Smooth muscle cell (in vitro differentiated cells): ENCODE measurements around the gene NCS1. TPM values are rescaled to one million over a fixed set of nuclear protein-coding genes. Genes with fewer than 3 reads are reported as not detected.

Experiments used
- DNase-seq: peaks from one replicate; lab custom pipeline; 2025; ENCODE audit not compliant: unreplicated experiment; lab: John Stamatoyannopoulos, UW
- H2AFZ ChIP-seq: fragments of 200-600 bp; sonication (generic); 2 replicates; pipeline ENCODE4 v1.6.0; 2016; ENCODE audit warnings: antibody characterized with exemption, low read depth, mild to moderate bottlenecking
- H3F3A ChIP-seq: fragments of 200-600 bp; sonication (generic); 2 replicates; pipeline ENCODE4 v1.6.0; 2017; ENCODE audit warnings: antibody characterized with exemption, low read depth
- H3K27ac ChIP-seq: fragments of 200-600 bp; sonication (generic); 2 replicates; pipeline ENCODE4 v1.5.1; 2016; ENCODE audit warnings: low read depth, mild to moderate bottlenecking
- H3K27me3 ChIP-seq: fragments of 200-600 bp; sonication (generic); 2 replicates; pipeline ENCODE4 v1.6.1; 2016; ENCODE audit warnings: low read depth, mild to moderate bottlenecking
- H3K36me3 ChIP-seq: fragments of 200-600 bp; sonication (generic); 2 replicates; pipeline ENCODE4 v1.5.1; 2016; ENCODE audit warnings: low read depth
- H3K4me1 ChIP-seq: fragments of 200-600 bp; sonication (generic); 2 replicates; pipeline ENCODE4 v1.5.1; 2016; ENCODE audit warnings: low read depth
- H3K4me2 ChIP-seq: fragments of 200-600 bp; sonication (generic); 2 replicates; pipeline ENCODE4 v1.6.0; 2016; ENCODE audit warnings: mild to moderate bottlenecking
- H3K4me3 ChIP-seq: fragments of 200-600 bp; sonication (generic); 2 replicates; pipeline ENCODE4 v1.5.1; 2016; ENCODE audit warnings: mild to moderate bottlenecking
- H3K79me2 ChIP-seq: fragments of 200-600 bp; sonication (generic); 2 replicates; pipeline ENCODE4 v1.6.0; 2016; ENCODE audit warnings: low read depth, mild to moderate bottlenecking
- H3K9ac ChIP-seq: fragments of 200-600 bp; sonication (generic); 2 replicates; pipeline ENCODE4 v1.6.0; 2016; ENCODE audit warnings: low read depth
- H3K9me3 ChIP-seq: fragments of 200-600 bp; sonication (generic); replicated peaks from 2 replicates; pipeline ENCODE4 v1.5.1; 2016; ENCODE audit warnings: low read depth
- H4K20me1 ChIP-seq: fragments of 200-600 bp; sonication (generic); 2 replicates; pipeline ENCODE4 v1.6.0; 2016; ENCODE audit warnings: low read depth
- CTCF ChIP-seq: fragments of 200-600 bp; sonication (generic); IDR thresholded peaks from 2 replicates; pipeline ENCODE4 v1.5.1; 2017; ENCODE audit warnings: borderline replicate concordance, mild to moderate bottlenecking, antibody characterized with exemption; ENCODE audit not compliant: insufficient read depth, poor library complexity, severe bottlenecking
- WGBS: methylation state at CpG from one replicate; pipeline ENCODE4 v1.1.7; 2016; ENCODE audit warnings: low lambda C conversion rate; 5-methylcytosine and 5-hydroxymethylcytosine counted together
- polyA plus RNA-seq: library from polyadenylated mRNA; unstranded; fragments of >200 nt; fragmentation: Nextera tagmentation; extraction: Ambion mirVana; gene quantifications from 2 replicates; pipeline ENCODE4 v1.2.1, GENCODE V29; 2016
- total RNA-seq: library from RNA; depleted of rRNA; stranded (reverse); fragments of >200 nt; gene quantifications from 2 replicates; pipeline ENCODE4 v1.2.3, GENCODE V29; 2014

Gene NCS1
- total and polyA plus RNA-seq, 2 experiments from 2014 or later: 28.0 to 59.3 TPM

DNA sequence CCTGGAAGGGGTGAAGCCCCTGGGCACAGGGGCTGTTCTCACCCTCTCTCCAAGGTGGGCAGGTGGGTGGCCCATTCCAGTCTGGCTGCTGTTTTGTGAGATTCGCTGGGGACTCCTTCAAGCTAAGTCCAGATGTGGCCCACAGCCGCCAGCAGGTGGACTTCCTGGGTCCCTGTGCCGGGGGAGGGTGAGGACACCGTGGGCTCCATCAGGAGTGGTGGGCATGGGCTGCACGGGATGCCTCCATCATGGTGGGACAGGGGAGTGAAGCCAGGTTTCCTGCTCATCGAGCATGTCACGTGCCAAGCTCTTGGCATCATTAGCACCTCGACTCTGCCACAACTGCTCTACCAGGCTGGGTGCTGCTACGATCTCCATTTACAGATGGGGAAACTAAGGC lies 1.8 kb downstream of the NCS1 start:
- TF ChIP-seq CTCF: no peak
- H3K9me3 ChIP-seq: no peaks in the 10 kb centered on the region
- no peaks in the 10 kb centered on the region for H3K4me1 ChIP-seq
- 97% methylated on average over 8 of the region's 9 CpGs for WGBS
- H3K4me3 ChIP-seq: peak overlapping the region; percentile 88
- H3F3A ChIP-seq: peaks cover 6% of the 10 kb centered on the region
- peaks cover 58% of the 10 kb centered on the region for H4K20me1 ChIP-seq
- peak overlapping the region; percentile 98 for H3K4me2 ChIP-seq
- H3K27ac ChIP-seq: no peak overlapping the region
- H3K9ac ChIP-seq: no peak overlapping the region
- peaks cover 61% of the 10 kb centered on the region for H3K79me2 ChIP-seq
- no peaks in the 10 kb centered on the region for H3K36me3 ChIP-seq
- no peak for DNase-seq
- H3K27me3 ChIP-seq: no peaks in the 10 kb centered on the region
- no peak overlapping the region for H2AFZ ChIP-seq

GRCh38 chr9:130174920-130175321 lies 2.7 kb downstream of the NCS1 start:
- no peaks in the 10 kb centered on the region for H3K36me3 ChIP-seq
- peaks cover 70% of the 10 kb centered on the region for H3K79me2 ChIP-seq
- no peak overlapping the region for H3K4me3 ChIP-seq
- TF ChIP-seq CTCF: no peak
- no peak overlapping the region for H3K4me2 ChIP-seq
- no peak overlapping the region for H2AFZ ChIP-seq
- no peak overlapping the region for H3K27ac ChIP-seq
- peaks cover 67% of the 10 kb centered on the region for H4K20me1 ChIP-seq
- H3K4me1 ChIP-seq: no peaks in the 10 kb centered on the region
- H3K9ac ChIP-seq: no peak overlapping the region
- WGBS: 87% methylated on average over 8 of the region's 8 CpGs
- H3K27me3 ChIP-seq: no peaks in the 10 kb centered on the region
- peaks cover 6% of the 10 kb centered on the region for H3F3A ChIP-seq
- no peaks in the 10 kb centered on the region for H3K9me3 ChIP-seq
- DNase-seq: no peak

- no peak for TF ChIP-seq CTCF
- Histone ChIP-seq H3K27ac (no peak overlapping the region), H3K79me2 (peaks cover 74% of the 10 kb centered on the region), H3K27me3 (no peaks in the 10 kb centered on the region), H3K36me3 (no peaks in the 10 kb centered on the region), H3F3A (peaks cover 6% of the 10 kb centered on the region), H3K9me3 (no peaks in the 10 kb centered on the region), H3K9ac (no peak overlapping the region), H3K4me1 (no peaks in the 10 kb centered on the region), H3K4me2 (no peak overlapping the region), H2AFZ (no peak overlapping the region), H4K20me1 (peaks cover 71% of the 10 kb centered on the region), H3K4me3 (no peak overlapping the region)
- no peak for DNase-seq
- WGBS: 94% methylated on average over 9 of the region's 9 CpGs
Measured at GRCh38 chr9:130175355-130175754, 3.2 kb downstream of the NCS1 start.

- Histone ChIP-seq H3K4me3 (no peak overlapping the region), H3K79me2 (peaks cover 89% of the 10 kb centered on the region), H3K9ac (no peak overlapping the region), H3K9me3 (no peaks in the 10 kb centered on the region), H3F3A (peaks cover 2% of the 10 kb centered on the region), H3K36me3 (no peaks in the 10 kb centered on the region), H3K4me2 (no peak overlapping the region), H3K27ac (no peak overlapping the region), H3K4me1 (no peaks in the 10 kb centered on the region), H3K27me3 (no peaks in the 10 kb centered on the region), H4K20me1 (peaks cover 85% of the 10 kb centered on the region), H2AFZ (no peak overlapping the region)
- DNase-seq: no peak
- TF ChIP-seq CTCF: no peak
- 92% methylated on average over 6 of the region's 6 CpGs for WGBS
Measured at GRCh38 chr9:130176760-130177159, 4.6 kb downstream of the NCS1 start.
